Heart right ventricle (tissue), 16 donors: ENCODE results near the gene PPP5C. TPM values are rescaled to one million over a fixed set of nuclear protein-coding genes. Genes with fewer than 3 reads are reported as not detected.

ENCODE experiments used
- ATAC-seq, 8 donors: fragments of 200-7000 bp; cut with Tn5 transposase; one replicate each; pipeline ENCODE4 v1.9.1; 2020; ENCODE audit warnings: mild to moderate bottlenecking in 8 of 8, moderate library complexity in 8 of 8, moderate number of reproducible peaks in 1 of 8
- DNase-seq, 2 donors: peaks; one replicate each; pipeline ENCODE4 v3.0.0-alpha.2; 2020
- H3K27ac ChIP-seq, 10 donors: fragments of 200-600 bp; sonication (generic) in 2 of 10; one replicate each; pipeline versions ENCODE4 v1.5.0 to v1.8.0; 2020 to 2022; ENCODE audit warnings: mild to moderate bottlenecking in 3 of 10
- H3K27me3 ChIP-seq, 7 donors: fragments of 200-600 bp; one replicate each; pipeline ENCODE4 v1.8.0; 2021 to 2022; ENCODE audit warnings: mild to moderate bottlenecking in 2 of 7
- H3K36me3 ChIP-seq, 9 donors: fragments of 200-600 bp; sonication (generic) in 1 of 9; one replicate each; pipeline versions ENCODE4 v1.5.0 to v1.8.0; 2020 to 2022; ENCODE audit warnings: mild to moderate bottlenecking in 2 of 9
- H3K4me1 ChIP-seq, 9 donors: fragments of 200-600 bp; sonication (generic) in 1 of 9; one replicate each; pipeline versions ENCODE4 v1.5.0 to v1.8.0; 2020 to 2022; ENCODE audit warnings: mild to moderate bottlenecking in 4 of 9
- H3K4me3 ChIP-seq, 10 donors: fragments of 200-600 bp; sonication (generic) in 2 of 10; one replicate each; pipeline versions ENCODE4 v1.5.0 to v1.8.0; 2020 to 2022; ENCODE audit warnings: mild to moderate bottlenecking in 7 of 10, moderate library complexity in 2 of 10
- H3K9me3 ChIP-seq, 11 donors: fragments of 200-600 bp in 10 of 11; sonication (generic) in 2 of 11; one replicate each; pipeline versions ENCODE4 v1.5.0 to v1.8.0; 2013 to 2022; ENCODE audit warnings: mild to moderate bottlenecking in 2 of 11, control low read depth in 1 of 11, moderate library complexity in 1 of 11
- WGBS, 2 donors: extraction: QIAGEN DNeasy Blood & Tissue Kit; methylation state at CpG; one replicate each; pipeline ENCODE4 v1.1.7; 2013; ENCODE audit warnings: inconsistent platforms in 1 of 2; 5-methylcytosine and 5-hydroxymethylcytosine counted together
- intact Hi-C, 10 donors: fragments of 100-400 bp; cut with DNase I; formaldehyde crosslinking; loops; one replicate each; pipeline versions ENCODE4 v1.11.1 to v1.14.2; 2022
- polyA plus RNA-seq, 2 donors: library from polyadenylated mRNA; stranded (reverse); fragments of 200-250 nt; gene quantifications; one replicate each; pipeline ENCODE4 v1.2.3, GENCODE V29; 2013
- total RNA-seq, 10 donors: library from RNA; stranded (reverse); fragmentation: NEBNext Ultra II Directional in 3 of 10; extraction: Animal tissue kit (Norgen Biotek cat#: 25700) in 3 of 10; gene quantifications; one replicate each; pipeline versions ENCODE4 v1.2.1 to v1.2.4, GENCODE V29; 2021 to 2023
- TF ChIP-seq, protein P1 (sequence below), 9 donors: fragments of 200-600 bp; sonication (generic) in 2 of 9; IDR thresholded peaks; one replicate each; pipeline versions ENCODE4 v1.5.0 to v1.8.0; 2021 to 2022; ENCODE audit warnings: antibody characterized with exemption in 9 of 9, mild to moderate bottlenecking in 5 of 9, moderate library complexity in 1 of 9
- donor health status: Arrhythmogenic right ventricular cardiomyopathy.
- donor health status: ischemic (EF 13 %, LVEDD 7.1; RV severe dilation, severe dysfunction).
- donor health status: healthy with polysubstance abuse.
- donor health status: DM: no; HTN: yes; CAD: no.
- donor health status: DM: no; HTN: no; CAD: no.
- donor health status: ischemic (EF 25% LVEDD 6.9; RV normal size, moderate dysfunction).
- donor health status: ischemic (EF 25% LVEDD 5.7; RV mildly dilated, moderate dysfunction).
- donor health status: healthy.
- donor health status: DM: yes; HTN: yes; CAD: no.
- donor health status: Ischemic cardiomyopathy.
- donor health status: ischemic (EF 35%, LVEDD 5.7; RV mildly dilated, moderate dysfunction).
- donor health status: nonischemic (EF 11% LVEDD 7.7; RV severe dilation, severe dysfunction).
- donor health status: DM: yes; HTN: yes; CAD: no.
- donor health status: PGD.
- donor health status: ischemic (EF 29% LVEDD 5.4; RV normal size, mild dysfunction).
- donor health status: nonischemic (EF 23%, LVEDD 6.1; RV moderate dilation, normal function).

PPP5C gene
- total and polyA plus RNA-seq, 12 donors = 51.6 to 89.5 (median 76.5) TPM

DNA sequence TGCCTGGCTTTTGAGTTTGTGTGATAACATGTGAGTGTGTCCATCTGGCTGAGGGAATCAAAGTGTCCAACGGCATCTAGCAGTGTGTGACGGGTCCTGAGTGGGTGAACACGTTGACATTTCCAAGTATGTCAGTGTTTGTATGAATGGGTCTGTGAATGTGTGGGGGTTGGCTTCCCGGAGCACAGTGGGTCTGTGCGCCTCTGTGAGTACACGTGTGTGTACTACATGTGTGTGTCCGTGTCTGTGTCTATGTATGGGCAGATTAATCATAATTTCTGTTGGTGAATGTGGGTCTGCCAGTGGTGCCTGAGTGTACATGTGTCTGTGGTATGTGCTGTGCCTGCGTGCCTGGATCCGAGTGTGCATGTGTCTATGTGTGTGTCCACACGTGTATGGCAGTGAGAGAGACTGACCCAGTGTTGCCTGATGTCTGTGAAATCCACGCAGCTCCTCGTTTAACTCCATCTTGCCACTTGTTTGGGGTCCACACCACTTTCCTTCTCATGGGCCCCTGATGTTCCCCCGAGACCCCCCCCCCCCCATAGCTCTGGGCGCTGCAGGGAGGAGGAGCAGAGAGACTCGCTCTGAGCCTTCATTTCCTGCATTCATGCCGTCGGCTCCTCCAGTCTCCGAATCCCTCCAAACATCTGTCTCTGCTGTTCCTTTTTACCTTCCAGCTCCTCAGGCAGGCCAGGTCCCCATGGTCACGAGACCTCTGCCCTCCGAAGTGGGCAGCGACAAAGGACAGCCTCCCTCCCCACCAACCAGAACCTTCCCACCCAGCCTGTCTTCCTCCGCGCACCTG, 61.2 kb downstream of the PPP5C start:
- no peaks in the 10 kb centered on the region for H3K9me3 ChIP-seq
- H3K27ac ChIP-seq = peak overlapping the region in 9 of 10 donors; percentile 35 to 76 (median 53)
- H3K36me3 ChIP-seq = peaks cover 0 to 7% (median 0%) of the 10 kb centered on the region in 9 donors
- TF ChIP-seq, protein P1, sequence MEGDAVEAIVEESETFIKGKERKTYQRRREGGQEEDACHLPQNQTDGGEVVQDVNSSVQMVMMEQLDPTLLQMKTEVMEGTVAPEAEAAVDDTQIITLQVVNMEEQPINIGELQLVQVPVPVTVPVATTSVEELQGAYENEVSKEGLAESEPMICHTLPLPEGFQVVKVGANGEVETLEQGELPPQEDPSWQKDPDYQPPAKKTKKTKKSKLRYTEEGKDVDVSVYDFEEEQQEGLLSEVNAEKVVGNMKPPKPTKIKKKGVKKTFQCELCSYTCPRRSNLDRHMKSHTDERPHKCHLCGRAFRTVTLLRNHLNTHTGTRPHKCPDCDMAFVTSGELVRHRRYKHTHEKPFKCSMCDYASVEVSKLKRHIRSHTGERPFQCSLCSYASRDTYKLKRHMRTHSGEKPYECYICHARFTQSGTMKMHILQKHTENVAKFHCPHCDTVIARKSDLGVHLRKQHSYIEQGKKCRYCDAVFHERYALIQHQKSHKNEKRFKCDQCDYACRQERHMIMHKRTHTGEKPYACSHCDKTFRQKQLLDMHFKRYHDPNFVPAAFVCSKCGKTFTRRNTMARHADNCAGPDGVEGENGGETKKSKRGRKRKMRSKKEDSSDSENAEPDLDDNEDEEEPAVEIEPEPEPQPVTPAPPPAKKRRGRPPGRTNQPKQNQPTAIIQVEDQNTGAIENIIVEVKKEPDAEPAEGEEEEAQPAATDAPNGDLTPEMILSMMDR (IDR thresholded peaks at IDR 0.05) = no peak
- H3K4me1 ChIP-seq = peaks cover 10 to 82% (median 41%) of the 10 kb centered on the region in 9 donors
- peak overlapping the region in 7 of 10 donors; percentile 6 to 32 (median 22) for H3K4me3 ChIP-seq
- peaks cover 3 to 81% (median 51%) of the 10 kb centered on the region in 7 donors for H3K27me3 ChIP-seq
- ATAC-seq (peak in 5 of 8 donors; percentile 2 to 24 (median 6)), DNase-seq (no peak)
- intact Hi-C loops = no loop called here
- WGBS, 2 donors = 17 to 18% methylated on average over 23 of the region's 23 CpGs

- DNase-seq (peak; percentile 42 to 78), ATAC-seq (peak; percentile 9 to 48 (median 22))
- Histone ChIP-seq H3K27me3 (peaks cover 3 to 81% (median 53%) of the 10 kb centered on the region in 7 donors), H3K4me3 (peak overlapping the region in 7 of 10 donors; percentile 6 to 32 (median 22)), H3K36me3 (peaks cover 0 to 7% (median 0%) of the 10 kb centered on the region in 9 donors), H3K27ac (peak overlapping the region in 9 of 10 donors; percentile 35 to 76 (median 53)), H3K9me3 (no peaks in the 10 kb centered on the region), H3K4me1 (peaks cover 10 to 82% (median 38%) of the 10 kb centered on the region in 9 donors)
- TF ChIP-seq, protein P1 (IDR thresholded peaks at IDR 0.05) = no peak
- 2% methylated on average over 11 of the region's 11 CpGs for WGBS, 2 donors
- intact Hi-C loops = no loop called here
Observed at GRCh38 chr19:46408664-46409039, 61.8 kb downstream of the PPP5C start.

DNA sequence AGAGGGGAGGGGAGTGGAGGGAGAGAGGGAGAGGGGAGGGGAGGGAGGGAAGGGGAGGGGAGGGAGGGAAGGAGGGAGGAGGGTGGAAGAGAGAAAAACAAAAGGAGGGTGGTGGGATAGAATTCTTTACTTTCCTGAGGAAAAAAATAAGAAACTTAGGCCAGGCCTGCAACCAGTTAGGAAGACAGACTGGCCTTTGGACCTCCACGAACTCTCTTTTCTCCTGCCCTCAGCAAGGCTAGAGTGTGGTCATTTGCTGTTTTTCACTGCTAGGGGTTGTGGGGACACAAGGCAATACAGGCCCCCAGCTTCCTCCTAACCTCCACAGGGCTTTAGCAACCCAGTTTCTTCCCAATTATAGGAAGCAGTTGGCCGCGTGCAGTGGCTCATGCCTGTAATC, 62.3 kb downstream of the PPP5C start:
- intact Hi-C loops = no loop called here
- ATAC-seq (no peak), DNase-seq (no peak)
- peaks cover 0 to 7% (median 0%) of the 10 kb centered on the region in 9 donors for H3K36me3 ChIP-seq
- no peaks in the 10 kb centered on the region for H3K9me3 ChIP-seq
- TF ChIP-seq, protein P1 (IDR thresholded peaks at IDR 0.05) = no peak
- WGBS, 2 donors = 63 to 82% methylated on average over 3 of the region's 3 CpGs
- H3K27ac ChIP-seq = peak overlapping the region in 4 of 10 donors; percentile 13 to 55 (median 40)
- H3K4me1 ChIP-seq = peaks cover 9 to 82% (median 33%) of the 10 kb centered on the region in 9 donors
- H3K4me3 ChIP-seq = no peak overlapping the region
- H3K27me3 ChIP-seq = peaks cover 3 to 81% (median 54%) of the 10 kb centered on the region in 7 donors

- no peak for ATAC-seq
- Histone ChIP-seq H3K9me3 (no peaks in the 10 kb centered on the region), H3K27ac (peak overlapping the region in 3 of 10 donors; percentile 22 to 96 (median 93)), H3K4me3 (peak overlapping the region in 9 of 10 donors; percentile 53 to 75 (median 65)), H3K36me3 (peaks cover 0 to 7% (median 0%) of the 10 kb centered on the region in 9 donors), H3K27me3 (peaks cover 3 to 81% (median 46%) of the 10 kb centered on the region in 7 donors), H3K4me1 (peaks cover 4 to 72% (median 27%) of the 10 kb centered on the region in 9 donors)
- WGBS, 2 donors = 80 to 82% methylated on average over 13 of the region's 13 CpGs
- intact Hi-C loops = no loop called here
- no peak for DNase-seq
- TF ChIP-seq, protein P1 (IDR thresholded peaks at IDR 0.05) = no peak
Observed at GRCh38 chr19:46410205-46411087, 63.6 kb downstream of the PPP5C start.
